Fibroblast of skin of left biceps (primary cell): ENCODE data around the gene LEPR.
"Not testable (repeated sequence)": the region's sequence is repeated elsewhere in the genome, so short reads cannot be mapped to it uniquely, and the experiment has no call there.

Source experiments
- DNase-seq, 2 experiments: peaks; one replicate each; pipeline ENCODE4 v3.0.0-alpha.2; 2013; ENCODE audit warnings: low read depth in 2 of 2

The LEPR gene

DNA sequence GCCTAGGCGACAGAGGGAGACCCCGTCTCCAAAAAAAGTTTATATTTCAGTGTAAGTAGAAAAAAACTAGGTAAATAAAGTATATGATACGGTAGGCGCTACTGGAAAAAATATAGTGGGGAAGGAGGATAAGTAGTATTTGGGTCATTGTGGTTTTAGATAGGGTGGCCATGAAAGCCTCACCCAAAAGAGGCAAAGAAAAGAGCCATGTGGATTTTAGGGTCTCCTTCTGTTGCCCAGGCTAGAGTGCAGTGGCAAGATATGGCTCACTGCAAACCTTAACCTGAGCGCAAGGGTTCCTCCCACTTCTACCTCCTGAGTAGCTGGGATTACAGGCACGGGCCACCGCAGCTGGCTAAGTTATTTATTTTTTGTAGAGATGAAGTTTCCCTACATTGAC is 17.1 kb downstream of the LEPR start:
- no peak for DNase-seq

DNA sequence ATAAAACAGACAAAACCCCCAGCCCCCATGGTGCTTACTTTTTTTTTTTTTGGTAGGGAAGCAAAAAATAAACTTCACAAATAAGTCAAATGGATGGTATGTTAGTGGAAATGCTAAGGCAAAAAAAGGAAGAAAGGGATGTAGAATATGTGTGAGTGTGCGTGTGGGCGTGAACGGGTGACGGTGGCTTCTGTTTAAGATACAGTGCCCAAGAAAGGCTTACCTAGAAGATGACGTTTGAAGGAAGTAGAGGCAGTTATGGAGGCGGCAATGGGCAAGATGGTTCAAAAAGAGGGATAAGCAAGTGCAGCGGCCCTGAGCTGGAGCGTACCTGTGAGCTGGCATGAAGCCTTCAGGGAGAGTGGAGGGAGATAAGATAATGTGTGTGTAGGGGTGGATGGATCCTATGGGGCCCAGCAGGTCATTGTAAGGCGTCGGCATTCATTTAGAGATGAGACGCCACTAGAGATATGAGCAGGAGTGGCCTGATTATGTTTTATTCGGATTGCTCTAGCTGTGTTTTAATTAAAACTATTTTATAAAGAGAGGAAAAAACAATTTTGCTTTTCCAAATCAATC is 19.9 kb downstream of the LEPR start:
- no peak for DNase-seq

DNA sequence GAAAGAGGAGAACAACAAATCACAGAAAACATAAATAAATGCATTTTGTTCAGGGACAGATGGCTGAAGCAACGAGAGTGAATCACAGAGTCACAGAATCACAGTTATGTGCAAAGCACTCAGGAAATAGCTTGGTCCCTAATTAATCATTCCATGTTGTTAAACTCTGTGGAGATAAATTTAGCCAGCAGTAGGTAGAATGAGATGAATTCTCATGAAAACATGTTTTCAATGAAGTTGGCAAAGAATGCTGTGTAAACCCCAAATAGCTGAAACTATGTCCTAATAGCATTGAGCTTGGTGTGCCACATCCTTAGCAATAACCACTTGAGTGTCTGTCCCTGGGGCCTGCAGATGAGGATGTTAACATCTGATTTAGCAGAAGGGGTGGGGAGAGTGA is 20.4 kb downstream of the LEPR start:
- DNase-seq, result no peak

DNA sequence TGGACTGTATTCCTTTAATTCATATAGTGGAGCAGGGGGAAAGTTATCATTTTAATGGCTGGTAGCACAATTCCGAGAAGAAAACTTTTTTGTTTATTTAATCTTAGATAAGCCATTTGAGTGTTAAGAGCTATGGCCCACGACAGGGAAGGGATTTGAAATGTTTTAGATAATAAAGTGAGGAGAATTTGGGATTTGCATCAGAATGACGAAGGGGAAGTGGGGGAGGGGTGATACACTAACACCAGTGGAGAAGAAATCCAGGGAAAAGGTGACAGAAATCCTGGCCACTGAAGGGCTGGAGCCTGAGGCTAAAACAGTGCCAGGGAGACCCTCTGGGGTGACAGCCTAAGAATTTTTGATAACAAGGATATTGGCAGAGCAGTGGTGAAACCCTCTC is 21.0 kb downstream of the LEPR start:
- no peak for DNase-seq

DNA sequence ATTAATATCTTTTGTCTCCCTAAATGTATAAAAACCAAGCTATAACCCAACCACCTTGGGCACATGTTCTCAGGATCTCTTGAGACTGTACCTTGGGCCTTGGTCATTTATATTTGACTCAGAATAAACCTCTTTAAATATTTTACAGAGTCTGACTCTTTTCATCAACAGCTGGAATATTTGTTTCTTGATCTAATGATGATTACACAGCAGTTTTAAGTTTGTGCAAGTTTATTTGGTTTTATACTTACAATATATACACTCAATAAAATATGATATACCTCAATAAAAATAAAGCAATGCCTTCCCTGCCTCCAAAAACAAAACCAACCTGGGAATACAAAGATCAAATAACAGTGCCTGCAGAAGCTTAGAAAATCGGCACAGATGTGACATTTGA is 22.0 kb downstream of the LEPR start:
- DNase-seq, result no peak

DNA sequence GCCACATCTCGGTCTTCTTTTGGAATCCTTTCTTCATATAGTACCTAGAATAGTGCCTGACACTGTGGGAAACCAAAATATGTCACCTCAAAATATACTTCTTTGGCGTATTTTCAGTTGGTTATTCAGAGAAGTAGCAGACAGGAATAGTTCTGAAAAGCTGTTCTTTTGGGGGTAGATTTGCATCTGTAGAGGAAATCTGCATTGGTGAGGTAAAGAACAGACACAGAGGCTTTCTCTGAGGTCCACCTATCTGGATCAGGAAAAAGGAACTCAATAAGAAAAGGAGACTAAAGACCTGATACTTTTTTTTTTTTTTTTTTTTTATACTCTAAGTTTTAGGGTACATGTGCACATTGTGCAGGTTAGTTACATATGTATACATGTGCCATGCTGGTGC is 23.2 kb downstream of the LEPR start:
- no peak for DNase-seq

DNA sequence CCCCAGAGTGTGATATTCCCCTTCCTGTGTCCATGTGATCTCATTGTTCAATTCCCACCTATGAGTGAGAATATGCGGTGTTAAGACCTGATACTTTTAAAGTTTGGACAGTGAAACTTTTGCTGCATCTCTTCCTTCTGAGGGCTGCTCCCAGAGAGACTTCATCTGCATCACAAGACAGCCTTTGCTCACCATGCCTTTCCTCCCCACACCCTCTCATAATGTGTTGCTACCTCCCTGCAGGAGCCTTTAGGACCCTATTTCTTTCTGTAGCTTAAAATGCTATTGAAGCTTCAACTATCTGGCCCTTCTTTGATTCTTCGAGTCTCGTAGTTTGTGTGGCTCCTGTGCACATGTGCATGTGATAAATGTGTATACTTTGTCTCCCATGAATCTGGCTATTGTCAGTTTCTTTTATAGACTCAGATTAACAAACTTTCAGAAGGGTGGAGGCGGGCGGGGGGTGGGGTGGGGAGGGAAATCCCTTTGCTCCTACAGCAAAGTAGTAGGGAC is 23.7 kb downstream of the LEPR start:
- no peak for DNase-seq

DNA sequence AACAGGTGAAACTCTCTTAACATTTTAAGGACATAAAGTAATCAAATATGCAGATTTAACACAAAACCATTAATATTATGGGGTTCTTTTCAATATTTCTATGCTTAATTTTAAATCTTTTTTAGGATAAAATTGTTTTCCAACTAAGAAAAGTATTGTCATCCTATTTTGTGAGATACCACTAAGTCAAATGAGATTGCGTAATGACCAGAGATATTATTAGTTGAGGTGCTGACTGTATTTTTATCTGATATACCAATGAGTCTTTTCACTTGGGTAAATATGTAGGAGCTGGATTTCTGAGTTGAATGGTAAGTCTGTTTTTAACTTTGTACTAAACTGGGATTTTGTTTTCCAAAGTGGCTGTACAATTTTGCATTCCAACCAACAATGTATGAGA is 25.4 kb downstream of the LEPR start:
- DNase-seq, result no peak

DNA sequence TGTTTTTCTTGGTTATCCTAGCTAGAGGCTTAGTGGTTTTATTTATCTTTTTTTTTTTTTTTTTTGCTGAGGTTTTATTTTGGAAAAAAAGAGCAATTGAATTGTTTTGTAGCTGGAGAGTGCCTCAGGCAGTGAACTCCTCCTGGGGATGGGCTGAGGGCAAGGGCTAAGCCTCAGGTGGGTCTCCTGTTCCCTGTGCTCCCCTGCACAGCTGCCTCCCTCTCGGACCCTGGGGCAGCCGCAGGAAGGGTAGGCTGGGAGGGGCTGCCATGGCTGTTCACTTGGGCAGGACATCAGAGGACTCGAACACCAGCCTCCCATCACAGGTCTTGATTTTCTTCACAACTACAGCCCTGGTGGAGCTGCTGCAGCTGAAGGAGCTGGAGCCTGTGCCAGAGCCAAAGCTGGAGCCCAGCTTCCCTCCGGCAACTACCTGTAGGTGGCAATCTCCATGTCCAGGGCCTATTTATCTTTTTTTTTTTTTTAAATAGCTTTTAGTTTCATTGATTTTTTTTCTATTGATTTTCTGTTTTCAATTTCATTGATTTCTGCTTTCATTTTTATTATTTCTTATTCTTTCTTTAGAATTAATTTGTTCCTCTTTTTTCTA is 28.9 kb downstream of the LEPR start:
- no peak for DNase-seq

DNA sequence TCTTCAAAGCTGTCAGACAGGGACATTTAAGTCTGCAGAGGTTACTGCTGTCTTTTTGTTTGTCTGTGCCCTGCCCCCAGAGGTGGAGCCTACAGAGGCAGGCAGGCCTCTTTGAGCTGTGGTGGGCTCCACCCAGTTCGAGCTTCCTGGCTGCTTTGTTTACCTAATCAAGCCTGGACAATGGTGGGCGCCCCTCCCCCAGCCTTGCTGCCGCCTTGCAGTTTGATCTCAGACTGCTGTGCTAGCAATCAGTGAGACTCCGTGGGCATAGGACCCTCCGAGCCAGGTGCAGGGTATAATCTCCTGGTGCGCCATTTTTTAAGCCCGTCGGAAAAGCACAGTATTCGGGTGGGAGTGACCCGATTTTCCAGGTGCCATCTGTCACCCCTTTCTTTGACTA is 35.2 kb downstream of the LEPR start:
- not testable (repeated sequence) for DNase-seq

DNA sequence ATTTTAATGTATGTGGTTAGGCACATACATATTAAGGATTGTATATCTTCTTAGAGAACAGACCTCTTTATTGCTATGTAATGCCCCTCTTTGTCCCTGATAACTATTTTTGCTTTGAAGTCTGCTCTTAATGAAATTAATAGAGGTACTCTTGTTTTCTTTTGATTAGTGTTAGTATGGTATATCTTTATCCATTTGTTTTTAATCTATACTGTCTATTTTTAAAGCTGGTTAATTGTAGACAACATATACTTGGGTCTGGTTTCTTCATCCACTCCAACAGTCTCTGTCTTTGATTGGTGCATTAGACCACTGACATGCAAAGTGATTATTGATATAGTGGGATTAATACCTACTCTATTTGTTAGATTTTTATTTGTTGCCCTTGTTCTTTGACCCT is 36.0 kb downstream of the LEPR start:
- no peak for DNase-seq

DNA sequence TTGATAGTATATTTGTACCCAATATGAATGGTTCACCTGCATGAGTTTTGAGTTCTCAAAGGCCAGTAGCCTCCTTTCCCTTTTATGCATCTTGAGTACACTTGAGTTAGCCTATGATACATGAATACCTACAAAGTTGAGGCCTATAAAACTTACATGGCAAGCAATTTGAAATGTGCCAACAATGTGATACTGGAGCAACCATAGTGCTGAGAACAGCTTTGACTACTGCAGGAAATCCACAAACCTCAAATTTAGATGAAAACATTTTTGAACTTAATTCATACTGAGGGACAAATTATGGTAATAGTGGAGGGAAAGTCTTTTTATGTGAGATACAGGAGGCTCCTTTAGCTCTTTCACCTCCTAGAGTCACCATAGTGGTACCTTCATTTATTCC is 37.4 kb downstream of the LEPR start:
- DNase-seq, result no peak

DNA sequence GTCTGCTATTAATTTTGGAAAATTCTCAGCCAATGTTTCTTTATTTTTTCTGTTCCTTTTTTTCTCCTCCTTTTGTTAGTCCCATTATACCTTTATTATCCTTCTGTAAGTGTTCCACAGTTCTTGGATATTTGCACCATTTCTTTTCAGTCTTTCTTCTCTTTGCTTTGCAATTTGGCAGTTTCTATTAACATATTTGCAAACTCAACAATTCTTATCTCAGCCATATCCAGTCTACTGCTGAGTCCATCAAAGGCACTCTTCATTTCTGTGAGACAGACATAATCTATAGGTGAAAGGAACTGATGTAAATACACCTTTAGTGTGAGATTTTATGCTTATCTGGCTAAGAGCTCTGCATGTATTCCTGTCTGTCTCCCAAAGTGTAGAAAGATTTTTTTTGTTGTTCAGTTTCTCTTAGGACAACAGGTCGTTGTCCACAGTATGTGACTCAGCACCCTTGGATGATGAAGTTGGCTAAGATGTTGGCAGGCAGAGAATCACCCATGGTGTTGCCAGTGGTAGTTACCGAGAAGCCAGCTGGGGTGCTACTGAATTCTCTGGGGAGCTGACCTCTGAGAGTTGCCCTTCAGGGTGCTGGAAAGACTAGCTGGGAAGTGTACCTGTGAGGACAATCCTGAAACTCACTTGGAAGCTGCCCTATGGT is 38.4 kb downstream of the LEPR start:
- no peak for DNase-seq

DNA sequence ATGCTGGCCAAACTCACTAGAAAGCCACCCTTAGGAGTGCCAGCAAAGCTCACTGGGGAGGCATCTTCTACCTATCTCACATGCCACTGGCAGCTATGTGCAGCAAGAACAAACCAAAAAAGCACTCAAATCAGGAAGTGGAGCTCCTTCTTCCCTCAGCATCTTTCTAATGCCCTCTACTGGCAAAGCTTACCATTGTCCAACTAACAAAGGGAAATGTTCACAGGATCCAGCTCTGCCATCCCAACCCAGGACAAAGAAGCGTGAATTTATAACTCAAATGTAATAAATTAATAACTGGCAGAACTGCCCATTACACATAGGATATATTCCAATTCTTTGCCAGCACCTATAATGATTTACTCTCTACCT is 38.9 kb downstream of the LEPR start:
- no peak for DNase-seq

DNA sequence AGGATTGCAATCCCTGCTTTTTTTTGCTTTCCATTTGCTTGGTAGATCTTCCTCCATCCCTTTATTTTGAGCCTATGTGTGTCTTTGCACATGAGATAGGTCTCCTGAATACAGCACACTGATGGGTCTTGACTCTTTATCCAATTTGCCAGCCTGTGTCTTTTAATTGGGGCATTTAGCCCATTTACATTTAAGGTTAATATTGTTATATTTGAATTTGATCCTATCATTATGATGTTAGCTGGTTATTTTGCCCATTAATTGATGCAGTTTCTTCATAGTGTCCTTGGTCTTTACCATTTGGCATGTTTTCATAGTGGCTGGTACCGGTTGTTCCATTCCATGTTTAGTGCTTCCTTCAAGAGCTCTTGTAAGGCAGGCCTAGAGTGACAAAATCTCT is 45.4 kb downstream of the LEPR start:
- DNase-seq, result not testable (repeated sequence)

DNA sequence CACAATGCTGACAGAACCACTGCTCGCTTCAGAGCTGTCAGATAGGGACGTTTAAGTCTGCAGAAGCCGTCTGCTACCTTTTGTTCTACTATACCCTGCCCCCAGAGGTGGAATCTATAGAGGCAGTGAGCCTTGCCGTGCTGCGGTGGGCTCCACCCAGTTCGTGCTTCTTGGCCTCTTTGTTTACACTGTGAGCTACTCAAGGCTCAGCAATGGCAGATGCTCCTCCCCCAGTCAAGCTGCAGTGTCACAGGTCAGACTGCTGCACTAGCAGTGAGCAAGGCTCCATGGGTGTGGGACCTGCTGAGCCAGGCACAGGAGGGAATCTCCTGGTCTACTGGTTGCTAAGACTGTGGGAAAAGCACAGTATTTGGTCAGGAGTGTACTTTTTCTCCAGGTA is 47.1 kb downstream of the LEPR start:
- no peak for DNase-seq

DNA sequence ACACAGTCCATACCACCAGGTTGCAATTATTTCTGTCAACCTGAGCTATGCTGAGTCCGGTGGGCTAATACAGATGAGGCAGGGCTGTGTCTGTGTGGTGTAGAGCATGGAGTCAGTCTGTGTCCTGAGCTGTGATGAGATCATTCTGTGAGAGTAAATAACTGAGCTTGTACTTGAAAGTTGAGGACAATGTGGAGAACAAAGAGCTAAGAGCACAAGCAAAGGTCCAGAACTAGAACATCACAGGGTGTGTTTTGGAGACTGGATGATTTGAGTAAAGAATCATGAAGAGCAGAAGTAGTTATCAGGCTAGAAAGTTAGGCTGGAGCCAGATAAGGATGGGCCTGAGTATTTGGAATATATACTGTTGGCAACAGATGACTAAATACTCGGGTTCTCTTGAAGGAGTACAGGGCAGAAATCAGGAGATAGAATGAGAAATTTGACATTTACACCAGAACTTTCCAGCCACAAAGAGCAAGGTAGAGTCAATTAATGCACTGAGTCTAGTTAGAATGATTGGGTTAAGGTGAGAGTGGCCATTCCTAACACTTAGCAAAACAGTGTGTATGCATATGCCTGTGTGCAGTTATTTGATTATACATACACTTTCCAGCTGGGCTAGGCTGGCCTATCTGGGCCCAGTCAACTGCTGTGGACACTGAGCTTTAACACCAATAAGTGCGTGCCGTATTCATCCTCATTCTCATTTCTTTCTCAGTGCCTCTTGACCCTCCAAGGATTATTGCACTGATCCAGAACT is 48.8 kb downstream of the LEPR start:
- DNase-seq, result no peak

DNA sequence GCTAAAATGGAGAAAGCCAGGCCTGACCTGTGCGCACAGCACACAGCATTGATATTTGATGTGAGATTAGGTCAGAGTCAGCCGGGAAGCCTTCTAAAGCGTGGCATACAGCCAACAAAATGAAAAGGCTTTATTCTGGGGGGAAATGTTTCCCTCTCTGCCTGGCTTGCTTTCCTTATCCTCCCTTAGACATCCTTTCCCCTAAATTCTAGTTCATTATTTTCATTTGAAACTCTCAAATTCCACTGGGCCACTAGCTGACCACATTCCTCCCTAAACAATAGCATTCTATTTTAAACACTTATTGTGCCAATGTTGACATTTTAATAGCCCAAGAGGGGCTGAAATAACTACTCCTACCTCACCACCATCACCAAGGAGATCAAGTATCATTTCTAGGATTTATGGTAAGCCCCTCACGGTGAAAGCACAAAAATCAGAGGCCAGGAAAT is 49.4 kb downstream of the LEPR start:
- DNase-seq, result peak; percentile 30 to 40
